Hematopoietic multipotent progenitor cell treated with erythropoietin and hydrocortisone succinate and interleukin-3 and kit ligand, for 17 days (in vitro differentiated cells): ENCODE measurements around the gene RPL35A.
"Not testable (repeated sequence)": the region's sequence is repeated elsewhere in the genome, so short reads cannot be mapped to it uniquely, and the experiment has no call there.

ENCODE experiments used
- DNase-seq: peaks from one replicate; pipeline ENCODE4 v3.0.0-alpha.2; 2015; ENCODE audit warnings: low spot score

RPL35A gene

DNA sequence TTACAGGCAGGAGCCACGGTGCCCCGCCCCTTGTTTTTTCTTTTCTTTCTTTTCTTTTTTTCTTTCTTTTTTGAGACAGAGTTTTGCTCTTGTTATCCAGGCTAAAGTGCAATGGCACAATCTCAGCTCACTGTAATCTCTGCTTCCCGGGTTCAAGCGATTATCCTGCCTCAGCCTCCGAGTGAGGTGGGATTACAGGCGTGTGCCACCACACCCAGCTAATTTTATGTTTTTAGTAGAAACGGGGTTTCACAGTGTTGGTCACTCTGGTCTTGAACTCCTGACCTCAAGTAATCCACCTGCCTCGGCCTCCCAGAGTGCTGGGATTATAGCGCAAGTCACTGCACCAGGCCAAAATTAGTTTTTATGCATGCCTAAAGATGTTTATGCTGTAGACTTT, 2.5 kb downstream of the RPL35A start:
- no peak for DNase-seq

DNA sequence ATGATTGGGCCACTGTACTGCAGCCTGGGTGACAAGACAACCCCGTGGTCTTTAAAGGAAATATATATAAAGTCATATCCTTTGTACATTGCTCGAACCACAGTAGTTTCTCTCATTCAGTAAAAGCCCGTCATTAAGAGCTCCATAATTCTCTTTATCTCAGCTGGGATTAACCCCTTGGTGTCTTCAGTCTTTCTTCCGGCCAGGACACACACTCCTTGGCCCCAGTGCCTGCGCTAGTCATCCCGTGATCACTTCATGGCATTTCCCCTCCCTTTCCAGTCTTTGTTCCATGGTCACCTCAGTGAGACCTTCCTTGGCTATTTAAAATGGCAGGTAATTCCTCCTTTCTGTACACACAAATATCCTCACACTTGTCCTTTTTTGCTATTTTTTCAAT, 3.3 kb downstream of the RPL35A start:
- DNase-seq: no peak

DNA sequence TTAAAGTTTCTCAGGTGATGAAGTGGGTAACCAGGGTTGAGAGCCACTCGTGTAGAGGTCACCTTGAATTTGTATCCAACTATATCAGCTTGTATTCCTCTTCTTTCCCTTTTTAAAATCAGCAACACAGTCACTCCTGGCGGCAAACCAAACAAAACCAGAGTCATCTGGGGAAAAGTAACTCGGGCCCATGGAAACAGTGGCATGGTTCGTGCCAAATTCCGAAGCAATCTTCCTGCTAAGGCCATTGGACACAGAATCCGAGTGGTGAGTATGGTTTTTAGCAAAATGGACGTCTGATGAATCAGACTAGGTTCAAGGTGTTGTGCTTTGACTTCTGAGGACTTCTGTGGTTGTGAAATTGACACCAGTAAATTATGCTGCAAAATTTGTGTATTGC, 3.9 kb downstream of the RPL35A start:
- no peak for DNase-seq

DNA sequence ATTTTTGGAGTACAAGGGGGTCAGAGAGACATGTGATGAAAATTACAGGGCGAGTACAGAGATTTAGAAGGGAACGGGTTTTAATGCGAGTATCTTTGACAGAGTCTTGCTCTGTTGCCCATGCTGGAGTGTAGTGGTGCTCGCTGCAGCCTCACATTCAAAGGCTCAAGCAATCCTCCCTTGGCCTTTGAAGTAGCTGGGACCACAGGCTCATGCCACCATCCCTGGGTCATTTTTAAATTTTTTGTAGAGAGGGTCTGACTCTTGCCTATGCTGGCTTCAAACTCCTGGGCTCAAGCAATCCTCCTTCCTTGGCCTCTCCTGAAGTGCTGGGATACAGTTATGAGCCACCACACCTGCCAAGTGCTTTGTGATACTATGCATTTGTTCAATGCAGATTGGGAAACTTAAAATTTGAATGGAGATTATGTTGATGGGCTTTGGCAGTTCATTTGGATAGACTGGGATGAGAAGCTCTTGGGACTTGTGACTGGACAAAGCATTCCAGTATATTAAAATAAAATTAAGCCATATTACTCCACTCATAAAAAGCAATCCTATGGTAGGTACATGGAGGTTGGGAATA, 6.0 kb downstream of the RPL35A start:
- DNase-seq: no peak

DNA sequence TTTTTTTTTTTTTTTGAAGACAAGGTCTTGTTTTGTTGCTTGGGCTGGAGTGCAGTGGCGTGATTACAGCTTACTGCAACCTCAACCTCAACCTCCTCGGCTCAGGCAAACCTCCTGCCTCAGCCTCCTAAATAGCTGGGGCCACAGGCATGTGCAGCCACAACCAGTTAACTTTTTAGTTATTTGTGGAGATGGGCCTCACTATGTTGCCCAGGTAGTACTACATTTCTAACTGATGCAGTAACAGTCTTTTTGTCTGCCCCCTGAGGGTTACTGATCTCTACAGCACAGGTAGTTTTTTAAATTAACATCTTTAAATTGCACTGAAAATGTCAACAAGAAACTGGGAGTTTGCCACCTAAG, 6.6 kb downstream of the RPL35A start:
- DNase-seq: no peak

DNA sequence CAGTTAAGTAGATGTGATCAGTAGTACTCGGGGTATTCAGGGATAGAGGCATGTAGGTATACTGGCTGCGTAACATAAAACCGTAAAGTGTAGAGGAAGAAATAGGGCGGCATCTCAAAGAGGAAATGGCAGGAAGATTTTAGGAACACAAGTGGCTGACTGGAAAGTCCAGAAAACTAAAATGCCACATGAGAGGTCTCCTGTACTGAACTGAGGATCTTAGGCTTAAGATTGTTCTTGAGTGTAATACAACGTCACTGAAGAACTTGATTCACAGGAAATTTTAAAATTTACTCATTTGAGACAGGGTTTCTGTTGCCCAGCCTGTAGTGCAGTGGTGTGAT, 7.8 kb downstream of the RPL35A start:
- no peak for DNase-seq

DNA sequence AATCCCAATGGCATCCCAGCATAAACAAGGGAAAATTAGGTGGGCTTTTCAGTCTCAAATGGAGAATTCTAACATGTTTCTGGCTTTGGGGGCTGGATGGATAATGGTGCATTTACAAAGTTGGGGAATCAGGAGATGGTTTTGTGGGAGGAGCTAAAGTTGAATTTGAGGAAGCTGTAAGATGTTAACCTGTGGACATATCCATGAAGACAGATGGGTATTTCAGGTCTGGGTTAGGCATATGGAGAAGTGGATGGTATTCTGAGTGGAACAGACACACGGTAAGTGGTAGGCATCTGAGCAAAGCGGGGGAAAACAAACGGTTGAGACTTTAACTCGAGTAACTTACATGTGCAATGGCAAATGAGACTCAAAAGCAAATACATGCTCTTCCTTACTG, 8.4 kb downstream of the RPL35A start:
- no peak for DNase-seq

DNA sequence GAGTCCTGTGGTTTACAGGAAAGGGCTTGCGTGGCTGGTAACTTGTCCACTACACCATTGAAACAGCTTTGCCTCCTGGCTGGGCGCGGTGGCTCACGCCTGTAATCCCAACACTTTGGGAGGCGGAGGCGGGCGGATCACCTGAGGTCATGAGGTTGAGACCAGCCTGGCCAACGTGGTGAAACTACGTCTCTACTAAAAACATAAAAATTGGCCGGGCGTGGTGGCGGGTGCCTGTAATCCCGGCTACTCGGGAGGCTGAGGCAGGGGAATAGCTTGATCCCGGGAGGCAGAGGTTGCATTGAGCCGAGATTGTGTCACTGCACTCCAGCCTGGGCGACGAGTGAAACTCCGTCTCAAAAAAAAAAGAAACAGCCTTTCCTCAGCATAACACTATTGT, 8.9 kb downstream of the RPL35A start:
- not testable (repeated sequence) for DNase-seq

DNA sequence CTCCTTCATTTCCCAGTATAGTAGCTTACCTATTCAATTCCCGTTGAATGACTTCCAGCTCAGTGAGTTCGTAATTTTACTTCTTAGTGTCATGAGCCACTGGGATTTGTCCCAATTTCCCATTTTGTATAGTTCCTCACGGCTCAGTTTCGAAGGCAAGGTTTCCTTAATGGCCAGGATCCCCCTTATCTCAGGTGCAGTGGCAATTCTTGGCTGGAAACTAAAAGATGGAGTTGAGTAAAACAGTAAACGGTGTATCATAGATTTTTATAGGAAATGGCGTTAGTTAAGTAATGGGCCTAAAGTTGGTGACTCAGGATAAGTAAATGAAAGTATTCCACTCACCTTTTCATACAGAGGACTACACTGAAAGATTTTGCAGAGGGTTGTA, 9.5 kb downstream of the RPL35A start:
- DNase-seq: peak; percentile 10

DNA sequence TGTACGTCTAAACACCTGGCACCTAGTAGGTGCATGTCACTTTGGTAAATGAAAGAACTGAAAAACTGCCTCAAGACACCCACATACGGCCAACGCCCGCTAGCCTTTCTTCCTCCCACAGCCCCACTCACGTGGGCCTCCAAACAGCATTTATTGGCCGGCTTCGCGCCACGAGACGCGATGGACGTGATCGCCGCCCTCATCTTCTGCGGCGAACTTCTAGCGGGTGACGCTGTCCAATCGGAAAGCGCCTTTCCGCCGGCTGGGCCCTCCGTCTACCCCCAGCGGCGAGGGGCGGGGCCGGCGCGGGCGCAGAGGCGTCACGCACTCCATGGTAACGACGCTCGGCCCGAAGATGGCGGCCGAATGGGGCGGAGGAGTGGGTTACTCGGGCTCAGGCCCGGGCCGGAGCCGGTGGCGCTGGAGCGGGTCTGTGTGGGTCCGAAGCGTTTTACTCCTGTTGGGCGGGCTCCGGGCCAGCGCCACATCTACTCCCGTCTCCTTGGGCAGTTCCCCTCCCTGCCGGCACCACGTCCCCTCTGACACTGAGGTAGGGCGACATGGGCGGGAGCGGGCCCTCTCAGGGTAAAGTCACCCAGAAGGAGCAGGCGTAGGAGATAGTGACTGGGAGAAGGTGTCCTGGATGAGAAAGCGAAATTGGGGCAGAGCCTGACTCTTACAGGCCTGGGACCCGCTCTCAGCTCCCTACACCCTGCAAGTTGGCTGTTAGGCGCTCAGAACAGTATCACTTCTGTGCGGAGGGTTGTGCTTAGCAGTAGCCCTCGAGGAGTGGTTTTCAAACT, 10.1 kb downstream of the RPL35A start, which contains the start of gene LMLN:
TSS of gene LMLN (plus strand) at position 327 of the 803 bp plus-strand sequence. CDS start at position 356, 29 bp downstream.
- peak; percentile 94 for DNase-seq

DNA sequence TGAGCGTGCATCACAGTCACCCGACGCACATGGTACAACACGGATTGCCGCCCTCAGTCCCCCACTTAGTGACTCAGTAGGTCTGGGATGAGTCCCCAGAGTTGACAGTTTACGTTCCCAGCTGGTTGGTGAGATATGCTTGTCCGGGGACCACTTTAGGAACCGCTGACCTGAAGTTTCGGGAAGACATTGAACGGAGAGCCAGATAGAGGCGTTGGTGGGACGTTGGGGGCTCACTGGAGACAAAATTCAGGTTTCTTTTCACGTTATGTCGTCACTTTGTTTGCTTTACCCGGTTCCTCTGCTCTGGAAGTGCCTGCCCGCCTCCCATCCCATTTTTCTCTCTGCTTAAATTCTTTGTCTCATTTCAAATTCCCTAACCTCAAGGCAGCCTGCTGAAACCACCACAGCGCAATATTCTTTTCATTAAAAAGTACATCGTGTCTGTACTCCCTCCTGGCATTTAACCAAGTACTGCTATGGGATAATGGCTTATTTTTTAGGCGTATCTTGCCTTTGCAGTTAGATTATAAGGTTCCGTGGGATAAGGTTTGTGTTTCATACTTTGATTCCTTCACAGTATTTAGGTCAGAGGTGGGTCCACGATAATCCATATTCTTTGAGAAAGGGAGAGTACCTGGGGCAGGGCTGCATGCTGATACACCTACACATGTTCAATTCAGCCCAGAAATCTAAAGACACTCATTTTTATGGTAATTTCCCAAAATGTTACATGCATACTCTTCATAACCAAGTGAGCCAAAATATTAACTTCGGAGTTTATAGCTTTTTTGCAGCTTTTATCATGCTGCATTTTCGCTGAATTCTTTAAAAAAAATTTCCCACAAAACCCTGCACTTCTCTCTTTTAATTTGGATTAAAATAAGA, 10.9 kb downstream of the RPL35A start:
- no peak for DNase-seq

DNA sequence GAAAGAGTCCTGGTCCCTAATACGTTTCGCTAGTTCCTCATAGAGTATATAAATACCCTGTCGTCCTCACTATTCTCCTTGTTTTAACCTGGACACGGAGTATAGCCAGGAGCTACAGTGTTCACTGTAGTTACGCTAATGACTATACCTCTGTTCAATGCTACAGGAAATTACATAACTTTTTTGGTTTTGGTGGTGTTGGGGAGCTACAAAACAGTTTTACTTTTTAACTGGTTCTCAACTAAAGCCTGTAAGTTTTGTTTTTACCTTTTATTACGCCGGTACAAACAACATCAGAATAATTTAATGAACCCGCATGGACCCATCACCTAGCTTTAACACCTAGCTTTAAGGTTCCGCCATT, 11.6 kb downstream of the RPL35A start:
- no peak for DNase-seq

DNA sequence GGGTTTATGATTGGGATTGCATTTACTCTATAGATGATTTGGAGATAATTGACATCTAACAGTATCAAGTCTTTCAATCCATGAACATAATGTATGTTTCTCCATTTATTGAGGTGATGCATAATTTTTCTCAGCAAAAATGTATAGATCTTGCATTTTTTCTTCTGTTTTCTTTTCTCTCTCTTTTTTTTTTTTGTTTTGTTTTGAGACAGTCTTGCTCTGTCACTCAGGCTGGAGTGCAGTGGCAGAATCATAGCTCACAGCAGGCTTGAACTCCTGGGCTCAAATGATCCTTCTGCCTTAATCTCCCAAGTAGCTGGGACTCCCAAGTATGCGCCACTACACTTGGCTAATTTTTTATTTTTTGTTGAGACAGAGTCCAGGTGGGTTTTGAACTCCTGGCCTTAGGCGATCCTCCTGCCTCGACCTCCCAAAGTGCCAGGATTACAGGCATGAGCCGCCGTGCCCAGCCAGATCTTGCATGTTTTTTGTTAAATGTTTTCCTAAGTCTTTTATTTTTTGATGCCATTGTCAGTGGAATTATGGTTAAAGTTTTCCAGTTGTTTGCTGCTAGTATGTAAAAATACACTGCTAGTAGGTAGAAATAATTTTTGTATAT, 13.1 kb downstream of the RPL35A start:
- no peak for DNase-seq

DNA sequence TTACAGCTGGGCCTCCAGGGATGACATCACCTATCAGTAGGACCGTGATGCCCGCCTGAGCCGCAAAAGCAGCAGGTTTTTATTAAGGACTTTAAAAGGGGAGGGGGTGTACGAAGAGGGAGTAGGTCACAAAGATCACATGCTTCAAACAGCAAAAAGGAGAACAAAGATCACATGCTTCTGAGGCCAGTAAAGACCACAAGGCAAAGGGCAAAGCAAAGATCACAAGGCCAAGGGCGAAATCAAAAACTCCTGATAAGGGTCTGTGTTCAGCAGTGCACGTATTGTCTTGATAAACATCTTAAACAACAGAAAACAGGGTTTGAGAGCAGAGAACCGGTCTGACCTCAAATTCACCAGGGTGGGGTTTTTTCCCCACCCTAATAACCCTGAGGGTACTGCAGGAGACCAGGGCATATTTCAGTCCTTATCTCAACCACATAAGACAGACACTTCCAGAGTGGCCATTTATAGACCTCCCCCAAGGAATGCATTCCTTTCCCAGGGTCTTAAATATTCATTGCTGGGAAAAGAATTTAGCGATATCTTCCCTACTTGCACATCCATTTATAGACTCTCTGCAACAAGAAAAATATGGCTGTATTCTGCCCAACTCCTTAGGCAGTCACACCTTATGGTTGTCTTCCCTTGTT, 17.5 kb downstream of the RPL35A start:
- DNase-seq: not testable (repeated sequence)

DNA sequence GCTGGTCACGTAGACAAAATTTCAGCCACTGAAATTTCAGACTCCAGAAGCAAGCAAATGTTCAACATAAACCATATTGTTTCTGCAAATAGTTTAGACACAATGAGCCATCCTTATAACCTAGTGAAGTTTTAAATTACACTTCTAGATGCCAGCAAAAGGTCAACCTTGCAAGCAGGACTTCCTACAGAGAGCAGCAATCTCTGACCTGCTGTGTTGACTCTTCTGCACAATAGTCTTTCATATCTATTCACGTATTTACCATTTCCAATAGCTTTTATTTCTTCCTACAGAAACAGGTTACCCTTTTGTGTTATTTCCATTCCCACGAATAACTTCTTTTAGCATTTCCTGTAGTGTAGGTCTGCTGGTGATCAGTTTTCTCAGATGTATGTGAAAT, 20.6 kb downstream of the RPL35A start:
- no peak for DNase-seq

DNA sequence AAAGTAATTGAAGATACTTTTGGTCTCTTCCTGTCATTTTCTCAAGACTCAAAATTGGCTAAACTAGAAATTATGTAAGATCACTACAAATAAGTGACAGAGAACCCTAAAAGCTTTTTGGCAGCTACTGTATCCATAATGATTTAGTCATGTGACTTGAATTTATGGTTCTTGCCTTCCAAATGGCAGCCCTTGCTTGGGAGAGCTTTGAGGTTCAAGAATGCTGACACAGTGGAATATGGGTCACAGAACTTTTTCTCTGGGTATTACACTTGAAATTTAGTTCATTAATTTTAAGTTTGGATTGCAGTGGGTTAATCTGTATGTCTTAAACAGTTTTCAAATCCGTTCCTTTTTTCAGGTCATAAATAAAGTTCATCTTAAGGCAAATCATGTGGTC, 24.0 kb downstream of the RPL35A start:
- DNase-seq: no peak

DNA sequence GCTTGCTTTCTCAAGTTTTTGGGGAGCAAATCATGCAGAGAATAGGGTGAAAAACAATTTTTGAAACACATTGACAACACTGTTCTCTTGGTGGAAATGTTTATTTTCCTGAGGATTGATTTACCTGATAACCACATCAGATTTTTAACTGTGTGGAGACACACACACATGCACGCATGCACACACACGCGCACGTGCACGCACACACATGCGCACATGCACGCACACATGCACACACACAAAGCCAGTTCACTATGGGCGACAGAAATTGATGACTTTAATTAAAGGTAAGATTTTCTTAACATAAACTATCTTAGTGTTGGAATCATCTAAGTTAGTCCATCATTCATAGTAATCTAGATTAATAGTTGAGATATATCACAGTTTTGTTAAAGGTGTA, 25.3 kb downstream of the RPL35A start:
- DNase-seq: no peak

DNA sequence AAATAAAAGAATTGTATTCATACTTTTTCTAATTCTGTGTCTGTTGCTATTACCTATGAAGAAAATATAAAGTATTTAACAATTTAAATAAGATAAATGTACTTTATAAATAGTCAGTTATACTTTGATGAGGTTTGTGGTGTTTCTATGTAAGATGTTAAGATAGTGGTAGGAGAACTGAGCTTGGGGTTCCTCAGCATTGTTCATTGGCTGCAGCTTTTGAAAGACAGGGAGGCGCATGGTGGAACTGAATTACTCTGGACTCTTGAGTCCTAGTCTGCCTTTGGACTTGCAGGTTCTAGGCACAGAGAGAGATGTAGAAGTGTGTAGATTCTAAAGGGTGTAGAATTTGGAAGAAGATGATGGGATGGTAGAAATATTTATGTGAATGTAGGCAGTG, 33.1 kb downstream of the RPL35A start:
- DNase-seq: no peak

DNA sequence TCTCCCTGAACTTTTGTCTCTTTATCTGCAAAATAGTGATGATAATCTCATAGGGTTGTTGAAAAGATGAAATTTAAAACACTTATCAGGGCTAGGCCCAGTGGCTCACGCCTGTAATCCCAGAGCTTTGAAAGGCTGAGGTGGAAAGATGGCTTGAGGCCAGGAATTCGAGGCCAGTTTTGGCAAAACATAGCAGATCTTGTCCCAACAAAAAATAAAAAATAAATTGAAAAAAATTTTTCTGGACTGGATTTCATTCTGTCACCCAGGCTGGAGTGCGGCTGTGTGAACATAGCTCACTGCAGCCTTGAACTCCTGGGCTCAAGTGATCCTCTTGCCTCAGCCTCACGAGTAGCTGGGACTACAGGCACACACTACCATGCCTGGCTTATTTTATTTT, 39.7 kb downstream of the RPL35A start:
- DNase-seq: no peak

DNA sequence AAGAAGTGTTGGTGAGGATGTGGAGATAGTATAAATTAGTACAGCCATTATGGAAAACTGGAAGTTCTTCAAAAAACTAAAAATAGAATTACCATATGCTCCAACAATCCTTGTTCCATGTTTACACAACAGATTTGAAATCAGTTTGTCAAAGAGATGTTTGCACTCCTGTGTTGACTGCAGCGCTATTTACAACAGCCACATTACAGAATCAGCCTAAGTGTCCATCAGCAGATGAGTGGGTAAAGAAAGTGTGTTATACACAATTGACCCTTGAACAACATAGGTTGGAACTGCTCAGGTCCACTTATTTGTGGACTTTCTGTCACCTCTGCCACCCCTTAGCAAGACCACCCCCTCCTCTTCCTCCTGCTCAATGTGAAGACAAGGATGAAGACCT, 44.7 kb downstream of the RPL35A start:
- DNase-seq: no peak

DNA sequence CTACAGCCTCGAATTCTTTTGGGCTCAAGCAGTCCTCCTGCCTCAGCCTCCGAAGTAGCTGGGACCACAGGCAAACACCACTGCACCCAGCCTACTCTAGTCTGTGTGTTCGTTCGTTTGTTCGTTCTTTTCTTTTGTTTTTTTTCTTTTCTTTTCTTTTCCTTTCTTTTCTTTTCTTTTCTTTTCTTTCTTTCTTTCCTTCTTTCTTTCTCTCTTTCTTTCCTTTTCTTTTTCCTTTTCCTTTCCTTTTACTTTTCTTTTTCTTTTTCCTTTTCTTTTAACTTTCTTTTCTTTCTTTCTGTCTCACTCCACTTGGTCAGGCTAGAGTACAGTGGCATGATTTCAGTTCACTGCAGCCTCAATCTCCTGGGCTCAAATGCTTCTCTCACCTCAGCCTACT, 46.9 kb downstream of the RPL35A start:
- no peak for DNase-seq

DNA sequence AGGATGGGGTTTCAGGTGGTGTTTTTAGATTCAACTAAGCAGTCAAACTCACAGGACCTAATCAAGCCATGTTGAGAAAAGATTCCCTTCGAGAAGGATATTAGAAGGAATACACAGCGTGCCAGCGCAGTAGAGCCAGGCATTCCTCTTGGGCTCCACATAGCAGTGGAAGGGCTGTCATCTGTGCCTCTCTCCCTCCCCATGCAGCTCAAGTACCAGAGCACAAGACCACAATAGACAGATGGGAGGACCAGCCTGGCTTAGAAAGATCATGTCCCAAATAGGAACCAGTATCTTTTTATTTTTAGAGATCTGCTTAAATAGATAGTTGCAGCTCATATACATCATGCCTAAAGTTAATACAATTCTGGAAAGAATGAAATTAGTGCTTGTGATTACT, 47.9 kb downstream of the RPL35A start:
- no peak for DNase-seq
